Measurements from ENCODE around the gene IL17RE.

- TF ChIP-seq CTCF (IDR thresholded peaks at IDR 0.05) (no peak), POLR2A (IDR thresholded peaks at IDR 0.05) (peak in 1 of 2 donors; percentile 25)
Observed at GRCh38 chr3:9890249-9891071, 12.2 kb upstream of the IL17RE start, which contains the start of gene JAGN1.

Measured in lower leg skin (tissue), 3 donors.